Activated naive CD4-positive, alpha-beta T cell treated with anti-CD3 and anti-CD28 coated beads, Interleukin-2, amount 50 U/mL, for 72 hours (primary cell): ENCODE measurements around the gene NOA1. TPM values are rescaled to one million over a fixed set of nuclear protein-coding genes. Genes with fewer than 3 reads are reported as not detected.

Source experiments
- ATAC-seq, 2 donors: fragments of 150-1000 bp; cut with Tn5 transposase; 2 replicates each; pipeline ENCODE4 v1.10.0; 2021; ENCODE audit warnings: mild to moderate bottlenecking in 2 of 2, moderate library complexity in 2 of 2
- DNase-seq, 2 donors: peaks; one replicate each; pipeline ENCODE4 v3.0.0; 2021 to 2022; ENCODE audit warnings: low spot score in 2 of 2
- H3K27ac Mint-ChIP-seq, 2 donors: one replicate each; pipeline ENCODE4 v1.8.0; 2022; ENCODE audit warnings: mild to moderate bottlenecking in 2 of 2, mixed read lengths in 2 of 2
- H3K36me3 Mint-ChIP-seq, 2 donors: one replicate each; pipeline ENCODE4 v1.8.0; 2022; ENCODE audit warnings: mixed read lengths in 2 of 2
- H3K9me3 Mint-ChIP-seq, 2 donors: one replicate each; pipeline ENCODE4 v1.8.0; 2022; ENCODE audit warnings: mixed read lengths in 2 of 2
- total RNA-seq, 2 donors: library from RNA; stranded (reverse); gene quantifications; one replicate each; pipeline ENCODE4 v1.2.3, GENCODE V29; 2022

The NOA1 gene
- total RNA-seq, result 10 to 100 TPM; 31.4 to 31.8 TPM

- DNase-seq, result peak; percentile 98 to 99
- Mint-ChIP-seq H3K27ac (peak within 1 kb of the TSS; percentile 100), H3K36me3 (peaks cover 49 to 68% of the 10 kb centered on the region in 2 donors), H3K9me3 (peaks cover 0 to 12% of the 10 kb centered on the region in 2 donors)
- ATAC-seq, result peak; percentile 80 to 84
These were observed at the start of gene NOA1 for GRCh38 chr4:56977321-56978012. TSS of gene NOA1 (minus strand) at chr4:56977606. CDS start at chr4:56977585, 21 bp downstream.

- peak overlapping the region in 1 of 2 donors; percentile 24 for H3K27ac Mint-ChIP-seq
- DNase-seq (no peak), ATAC-seq (no peak)
- H3K36me3 Mint-ChIP-seq, result peaks cover 14 to 56% of the 10 kb centered on the region in 2 donors
- no peaks in the 10 kb centered on the region for H3K9me3 Mint-ChIP-seq
These were observed 45.7 kb upstream of the NOA1 start for GRCh38 chr4:57023104-57023503.

DNA sequence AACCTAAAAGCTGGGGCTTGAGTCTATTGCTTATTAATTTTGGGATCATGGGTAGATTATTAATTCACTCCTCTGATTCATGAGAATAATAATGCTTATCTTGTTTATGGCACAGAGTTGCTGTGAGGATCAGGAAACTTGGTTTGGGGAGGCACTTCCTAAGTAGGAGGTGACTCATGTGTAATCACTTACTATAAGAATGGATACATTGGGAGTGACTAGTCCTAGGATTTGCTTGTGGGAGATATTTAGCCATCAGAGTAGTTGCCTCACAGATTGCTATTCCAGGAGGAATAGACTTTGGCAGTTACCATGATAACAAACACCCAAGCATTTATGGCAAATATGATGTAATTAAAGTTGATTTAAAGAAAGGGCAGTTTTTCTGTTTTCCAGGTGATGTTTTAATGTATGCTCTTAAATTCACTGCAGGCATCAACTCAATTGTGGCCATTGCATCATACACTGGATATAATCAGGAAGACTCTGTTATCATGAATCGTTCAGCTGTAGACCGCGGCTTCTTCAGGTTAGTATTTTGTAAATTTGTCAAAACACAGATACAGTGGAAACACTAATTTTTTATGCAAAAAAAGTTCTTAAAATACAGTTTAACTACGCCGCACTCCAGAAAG lies 43.2 kb upstream of the NOA1 start:
- H3K36me3 Mint-ChIP-seq, result peaks cover 21 to 59% of the 10 kb centered on the region in 2 donors
- ATAC-seq (no peak), DNase-seq (no peak)
- H3K27ac Mint-ChIP-seq, result no peak overlapping the region
- H3K9me3 Mint-ChIP-seq, result no peaks in the 10 kb centered on the region

DNA sequence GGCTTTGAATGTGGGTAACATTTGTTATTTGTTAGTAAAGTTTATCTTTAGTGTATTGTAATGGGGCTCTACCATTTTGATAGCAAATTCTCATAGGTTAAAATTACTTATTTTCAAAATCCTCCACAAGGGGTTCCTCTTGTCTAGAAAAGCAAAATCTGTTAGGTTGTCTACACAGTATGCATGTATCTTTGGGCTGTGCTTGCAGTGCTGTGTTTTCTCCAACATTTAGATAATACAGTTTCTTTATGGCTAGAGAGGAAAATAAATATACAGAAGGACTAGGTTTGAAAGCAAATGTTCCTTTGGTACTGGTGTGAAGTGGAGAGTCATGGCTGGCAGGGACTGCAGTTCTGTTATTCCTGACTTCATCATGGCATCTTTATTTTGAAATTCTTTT lies 41.6 kb upstream of the NOA1 start:
- DNase-seq (no peak), ATAC-seq (no peak)
- Mint-ChIP-seq H3K36me3 (peaks cover 21 to 49% of the 10 kb centered on the region in 2 donors), H3K9me3 (no peaks in the 10 kb centered on the region), H3K27ac (no peak overlapping the region)

DNA sequence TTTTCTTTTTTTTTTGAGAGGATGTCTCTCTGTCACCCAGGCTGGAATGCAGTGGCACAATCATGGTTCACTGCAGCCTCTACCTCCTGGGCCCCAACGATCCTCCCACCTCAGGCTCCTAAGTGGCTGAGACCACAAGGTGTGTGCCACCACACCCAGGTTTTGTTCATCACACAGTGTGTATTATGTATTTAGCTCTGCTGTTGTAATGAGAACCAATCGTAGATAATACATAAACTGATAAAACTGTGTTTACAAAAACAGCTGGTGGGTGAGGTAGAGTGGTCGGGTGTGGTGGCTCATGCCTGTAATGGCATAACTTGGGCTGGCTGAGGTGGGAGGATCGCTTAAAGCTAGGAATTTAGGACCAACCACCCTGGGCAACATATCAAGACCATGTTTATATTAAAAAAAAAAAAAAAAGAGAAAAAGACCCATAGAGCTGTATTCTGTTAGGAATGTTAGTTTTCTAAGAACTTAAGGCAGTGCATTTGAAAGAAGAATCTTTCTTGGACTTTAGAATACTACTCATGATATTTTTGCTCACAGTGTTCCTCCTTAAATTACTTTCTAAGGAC lies 36.2 kb upstream of the NOA1 start:
- Mint-ChIP-seq H3K27ac (peak overlapping the region in 1 of 2 donors; percentile 82), H3K9me3 (no peaks in the 10 kb centered on the region), H3K36me3 (peaks cover 13 to 19% of the 10 kb centered on the region in 2 donors)
- DNase-seq, result no peak
- no peak for ATAC-seq

- Mint-ChIP-seq H3K9me3 (no peaks in the 10 kb centered on the region), H3K36me3 (peaks cover 12 to 43% of the 10 kb centered on the region in 2 donors)
These were observed 22.3 kb upstream of the NOA1 start for GRCh38 chr4:56999751-57000150.

GRCh38 chr4:56995525-56995924 lies 18.1 kb upstream of the NOA1 start:
- Mint-ChIP-seq H3K9me3 (no peaks in the 10 kb centered on the region), H3K27ac (no peak overlapping the region), H3K36me3 (peaks cover 17 to 47% of the 10 kb centered on the region in 2 donors)
- DNase-seq (no peak), ATAC-seq (no peak)

More at GRCh38 chr4:56999751-57000150, 22.3 kb upstream of the NOA1 start:
- no peak for ATAC-seq
- peak overlapping the region in 1 of 2 donors; percentile 30 for H3K27ac Mint-ChIP-seq
- no peak for DNase-seq

DNA sequence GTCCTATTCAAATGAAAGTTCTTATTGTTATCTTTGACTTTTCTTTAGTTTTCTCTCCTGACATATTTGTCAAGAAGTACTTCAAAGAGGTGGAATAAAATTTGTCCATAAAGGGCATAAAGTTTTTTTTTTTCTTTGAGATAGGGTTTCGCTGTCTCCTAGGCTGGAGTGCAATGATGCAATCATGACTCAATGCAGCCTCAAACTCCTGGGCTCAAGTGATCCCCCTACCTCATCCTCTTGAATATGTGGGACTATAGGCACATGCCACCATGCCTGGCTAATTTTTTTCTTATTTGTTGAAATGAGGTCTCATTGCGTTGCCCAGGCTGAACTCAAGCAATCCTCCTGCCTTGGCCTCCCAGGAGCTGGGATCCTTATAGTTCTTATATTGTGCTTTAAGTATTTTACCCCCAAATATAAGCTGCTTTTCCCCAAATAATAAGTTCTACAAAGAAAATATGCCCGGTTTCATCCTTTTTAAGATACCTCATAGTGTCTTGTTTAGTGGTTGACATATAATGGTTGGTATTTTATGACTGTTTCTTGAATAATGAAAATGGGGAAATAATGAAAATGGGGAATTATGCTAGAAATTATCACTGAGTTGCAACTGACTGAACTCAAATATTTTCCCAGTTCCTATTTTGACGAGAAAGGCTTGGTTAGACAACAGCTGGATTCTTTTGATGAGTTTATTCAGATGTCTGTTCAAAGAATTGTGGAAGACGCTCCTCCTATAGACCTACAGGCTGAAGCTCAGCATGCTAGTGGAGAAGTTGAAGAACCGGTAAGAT lies 12.9 kb upstream of the NOA1 start:
- no peak overlapping the region for H3K27ac Mint-ChIP-seq
- peaks cover 6 to 50% of the 10 kb centered on the region in 2 donors for H3K36me3 Mint-ChIP-seq
- ATAC-seq (no peak), DNase-seq (no peak)
- H3K9me3 Mint-ChIP-seq, result no peaks in the 10 kb centered on the region

DNA sequence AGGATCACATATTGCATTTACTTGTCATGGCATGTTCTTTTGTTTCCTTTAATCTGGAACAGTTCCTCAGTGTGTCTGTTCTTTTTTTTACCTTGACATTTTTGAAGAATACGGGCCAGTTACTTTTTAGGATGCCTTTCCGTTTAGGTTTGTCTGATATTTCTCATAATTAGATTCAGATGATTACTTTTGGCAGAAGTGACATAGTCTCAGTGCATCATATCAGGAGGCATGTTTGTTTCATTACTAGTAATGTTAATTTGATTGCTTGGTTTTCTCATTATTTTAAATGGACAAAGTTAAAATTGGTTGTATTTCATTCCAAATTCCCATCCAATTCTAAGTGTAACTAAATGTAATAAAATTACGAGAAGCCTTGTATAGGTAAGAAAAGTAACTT lies 9.5 kb upstream of the NOA1 start:
- Mint-ChIP-seq H3K36me3 (peaks cover 8 to 48% of the 10 kb centered on the region in 2 donors), H3K27ac (no peak overlapping the region), H3K9me3 (no peaks in the 10 kb centered on the region)
- DNase-seq (no peak), ATAC-seq (no peak)

GRCh38 chr4:56986192-56986591 lies 8.8 kb upstream of the NOA1 start:
- H3K36me3 Mint-ChIP-seq, result peaks cover 7 to 46% of the 10 kb centered on the region in 2 donors
- H3K27ac Mint-ChIP-seq, result no peak overlapping the region
- H3K9me3 Mint-ChIP-seq, result no peaks in the 10 kb centered on the region
- ATAC-seq (no peak), DNase-seq (no peak)

DNA sequence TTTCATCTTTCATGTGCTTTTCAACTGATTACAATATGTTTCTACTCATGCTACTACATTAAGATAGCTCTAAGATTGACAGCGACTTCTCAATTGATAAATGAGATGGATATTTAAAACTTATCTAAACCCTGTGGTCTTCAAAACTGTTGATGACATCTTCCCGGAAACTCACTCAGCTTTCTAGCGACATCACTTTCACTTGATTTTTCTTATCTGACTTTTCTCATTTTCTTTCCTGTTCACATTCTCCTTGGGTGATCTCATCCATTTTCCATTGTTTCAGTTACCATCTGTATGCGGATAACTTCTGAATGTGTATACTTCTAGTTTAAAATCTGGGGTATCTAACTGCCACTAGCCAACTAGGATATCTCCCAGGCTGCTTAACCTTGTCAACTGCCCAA lies 4.4 kb upstream of the NOA1 start:
- DNase-seq (no peak), ATAC-seq (no peak)
- no peaks in the 10 kb centered on the region for H3K9me3 Mint-ChIP-seq
- peak overlapping the region; percentile 75 to 93 for H3K27ac Mint-ChIP-seq
- peaks cover 25 to 42% of the 10 kb centered on the region in 2 donors for H3K36me3 Mint-ChIP-seq

DNA sequence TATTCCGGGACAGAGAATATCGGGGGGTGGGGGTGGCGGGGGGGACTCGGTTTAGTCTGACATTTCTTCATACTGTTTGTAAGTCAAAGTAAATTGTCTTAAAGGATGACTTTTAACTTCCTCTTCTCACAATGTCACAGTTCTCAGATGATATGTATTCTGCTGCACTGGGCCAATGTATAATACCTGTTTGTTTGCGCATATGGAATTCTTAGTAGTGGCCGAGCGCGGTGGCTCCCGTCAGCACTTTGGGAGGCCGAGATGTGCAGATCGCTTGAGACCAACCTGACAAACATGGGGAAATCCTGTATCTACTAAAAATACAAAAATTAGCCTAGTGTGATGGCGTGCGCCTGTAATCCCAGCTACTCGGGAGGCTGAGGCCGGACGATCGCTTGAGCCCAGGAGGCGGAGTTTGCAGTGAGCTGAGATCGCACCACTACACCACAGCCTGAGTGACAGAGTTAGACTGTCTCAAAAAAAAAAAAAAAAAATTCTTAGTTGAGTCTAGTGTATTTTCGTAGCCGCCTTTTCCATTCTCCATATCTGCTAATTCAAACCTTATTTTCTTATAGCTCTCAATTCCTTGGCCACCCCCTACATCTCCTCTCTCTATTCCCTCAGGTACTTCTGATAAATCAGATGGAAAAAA lies 2.1 kb upstream of the NOA1 start:
- H3K36me3 Mint-ChIP-seq, result peaks cover 35 to 48% of the 10 kb centered on the region in 2 donors
- peak overlapping the region; percentile 100 for H3K27ac Mint-ChIP-seq
- H3K9me3 Mint-ChIP-seq, result no peaks in the 10 kb centered on the region
- DNase-seq (peak; percentile 49 to 62), ATAC-seq (peak in 1 of 2 donors; percentile 27)

DNA sequence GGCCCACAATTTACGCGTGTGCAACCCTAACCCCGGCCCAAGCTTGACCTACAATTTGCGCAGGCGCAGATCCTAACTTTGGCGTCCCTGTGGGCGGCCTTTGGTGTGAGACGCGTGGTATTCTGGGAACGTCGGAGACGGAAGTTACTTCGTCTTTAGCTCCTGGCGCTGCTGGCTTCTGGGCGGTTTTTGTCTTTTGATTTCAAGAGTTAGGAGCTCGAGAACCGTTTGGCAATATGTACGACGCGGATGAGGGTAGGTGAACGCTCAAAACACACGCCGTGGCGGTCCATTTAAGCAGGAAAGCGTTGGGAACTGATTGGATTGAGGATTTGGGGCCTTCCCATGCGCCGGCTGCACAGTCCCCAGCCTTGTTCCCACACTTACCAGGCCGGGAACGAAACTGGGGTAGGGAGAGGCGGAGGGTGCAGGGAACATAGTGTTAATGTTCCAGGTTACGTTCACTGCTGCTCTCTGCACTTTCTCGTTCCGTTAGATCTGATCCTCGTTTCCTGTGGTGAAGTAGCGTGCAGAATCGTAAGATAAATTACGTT lies 1.4 kb upstream of the NOA1 start, which contains the start of gene POLR2B:
TSS of gene POLR2B (plus strand) at position 147 of the 554 bp plus-strand sequence. CDS start at position 237, 90 bp downstream.
- DNase-seq (peak; percentile 87 to 93), ATAC-seq (peak; percentile 58 to 64)
- peaks cover 0 to 4% of the 10 kb centered on the region in 2 donors for H3K9me3 Mint-ChIP-seq
- H3K27ac Mint-ChIP-seq, result peak within 1 kb of the TSS; percentile 100
- peaks cover 38 to 54% of the 10 kb centered on the region in 2 donors for H3K36me3 Mint-ChIP-seq

DNA sequence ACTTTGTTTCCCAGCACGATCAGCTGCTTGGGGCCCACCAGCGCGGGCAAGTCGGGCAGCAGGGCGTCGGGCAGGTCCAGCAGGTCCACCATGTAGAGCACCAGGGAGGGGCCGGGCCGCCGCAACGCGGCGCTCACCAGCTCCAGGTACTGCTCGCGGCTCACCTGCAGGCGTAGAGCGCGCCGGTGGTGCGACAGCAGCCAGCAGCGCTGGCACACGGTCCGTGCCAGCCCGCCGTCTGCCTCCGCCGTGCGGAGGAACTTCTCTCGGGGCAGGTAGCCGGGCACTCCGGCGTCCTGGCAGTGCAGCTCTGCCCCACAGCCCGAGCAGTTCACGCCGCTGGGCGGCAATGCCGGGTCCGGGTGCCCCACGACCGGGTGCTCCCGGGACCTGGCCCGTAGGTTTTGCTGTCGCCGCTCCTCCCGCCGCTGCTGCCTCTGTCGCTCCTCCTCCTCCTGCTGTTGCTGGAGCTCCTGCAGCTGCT lies 527 bp downstream of the NOA1 start:
- peak overlapping the region; percentile 100 for H3K27ac Mint-ChIP-seq
- peaks cover 51 to 69% of the 10 kb centered on the region in 2 donors for H3K36me3 Mint-ChIP-seq
- DNase-seq (peak; percentile 43 to 64), ATAC-seq (peak; percentile 30 to 39)
- H3K9me3 Mint-ChIP-seq, result peaks cover 0 to 18% of the 10 kb centered on the region in 2 donors

DNA sequence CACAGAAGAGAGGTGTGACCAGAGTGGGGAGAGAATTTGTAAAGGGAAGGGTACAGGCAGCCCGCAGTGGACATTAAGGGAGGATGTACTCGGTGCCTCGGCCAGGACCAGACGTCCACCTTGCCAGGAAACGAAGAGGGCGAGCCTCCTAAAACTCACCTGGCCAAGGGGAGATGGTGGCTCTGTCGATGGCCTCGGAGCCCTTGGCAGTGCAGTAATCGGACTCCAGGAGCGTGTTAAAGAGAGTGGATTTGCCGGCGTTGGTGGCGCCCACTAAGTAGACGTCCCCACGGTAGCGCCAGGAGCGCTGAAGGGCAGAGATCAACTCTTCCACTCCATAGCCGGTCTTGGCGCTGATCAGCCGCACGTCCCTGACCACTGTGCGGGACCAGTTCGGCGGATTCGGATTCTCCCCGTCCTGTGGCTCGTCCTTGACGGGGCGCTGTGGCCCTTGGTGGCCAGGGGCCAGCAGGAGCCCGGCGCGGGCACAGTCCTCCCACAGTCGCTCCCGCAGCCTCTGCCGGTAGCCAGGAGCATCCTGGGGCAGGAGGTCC lies 1.0 kb downstream of the NOA1 start:
- DNase-seq (peak in 1 of 2 donors; percentile 58), ATAC-seq (no peak)
- Mint-ChIP-seq H3K9me3 (peaks cover 0 to 18% of the 10 kb centered on the region in 2 donors), H3K27ac (peak overlapping the region; percentile 36 to 100), H3K36me3 (peaks cover 51 to 69% of the 10 kb centered on the region in 2 donors)
